Activated naive CD8-positive, alpha-beta T cell (primary cell): ENCODE data around the gene C2CD4D.

Experiments used
- H3K27ac Mint-ChIP-seq: one replicate; pipeline ENCODE4 v1.8.0; 2021; ENCODE audit warnings: mixed read lengths
- H3K27me3 Mint-ChIP-seq: one replicate; pipeline ENCODE4 v1.8.0; 2021; ENCODE audit warnings: mixed read lengths
- H3K36me3 Mint-ChIP-seq: one replicate; pipeline ENCODE4 v1.8.0; 2021; ENCODE audit warnings: mixed read lengths
- H3K4me1 Mint-ChIP-seq: one replicate; pipeline ENCODE4 v1.8.0; 2021; ENCODE audit warnings: low read depth, mixed read lengths
- H3K4me3 Mint-ChIP-seq: one replicate; pipeline ENCODE4 v1.8.0; 2021; ENCODE audit warnings: mild to moderate bottlenecking, mixed read lengths
- H3K9me3 Mint-ChIP-seq: one replicate; pipeline ENCODE4 v1.8.0; 2021; ENCODE audit warnings: low read depth, mixed read lengths

Gene C2CD4D

DNA sequence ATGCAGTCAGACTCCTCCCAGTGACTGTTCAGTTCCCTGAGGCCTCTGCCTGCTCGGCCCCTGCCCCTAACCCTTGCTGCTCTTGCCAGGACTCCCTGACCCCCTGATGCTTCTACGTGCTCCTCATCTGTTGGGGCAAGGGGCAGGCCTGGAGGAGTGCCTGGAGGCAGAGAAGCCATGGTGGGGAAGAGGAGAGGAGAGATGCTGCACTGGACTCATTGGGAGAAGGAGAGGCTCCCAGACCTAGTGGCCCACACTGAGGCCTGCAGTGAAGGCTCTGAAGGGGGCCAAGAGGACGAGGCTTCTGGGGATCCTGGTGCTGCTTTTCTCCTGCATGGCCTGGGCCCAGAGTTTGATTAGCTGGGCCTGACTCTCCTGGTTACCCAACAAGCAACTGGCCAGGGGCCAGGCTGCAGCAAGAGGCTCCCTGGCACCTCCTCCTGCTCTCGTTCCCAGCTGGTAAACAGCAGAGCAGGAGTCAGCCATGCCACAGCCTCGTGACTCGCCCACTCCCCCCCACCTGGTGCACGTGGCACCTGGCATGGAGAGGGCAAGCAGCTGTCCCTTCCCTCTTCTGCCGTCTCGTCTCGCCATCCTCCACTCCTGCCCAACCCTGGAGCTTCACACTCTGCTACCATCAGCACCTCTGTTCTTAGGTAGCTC is 7.2 kb downstream of the C2CD4D start:
- H3K27me3 Mint-ChIP-seq = no peaks in the 10 kb centered on the region
- peaks cover 78% of the 10 kb centered on the region for H3K4me1 Mint-ChIP-seq
- no peaks in the 10 kb centered on the region for H3K36me3 Mint-ChIP-seq
- H3K27ac Mint-ChIP-seq = no peak overlapping the region
- no peak overlapping the region for H3K4me3 Mint-ChIP-seq
- no peaks in the 10 kb centered on the region for H3K9me3 Mint-ChIP-seq

DNA sequence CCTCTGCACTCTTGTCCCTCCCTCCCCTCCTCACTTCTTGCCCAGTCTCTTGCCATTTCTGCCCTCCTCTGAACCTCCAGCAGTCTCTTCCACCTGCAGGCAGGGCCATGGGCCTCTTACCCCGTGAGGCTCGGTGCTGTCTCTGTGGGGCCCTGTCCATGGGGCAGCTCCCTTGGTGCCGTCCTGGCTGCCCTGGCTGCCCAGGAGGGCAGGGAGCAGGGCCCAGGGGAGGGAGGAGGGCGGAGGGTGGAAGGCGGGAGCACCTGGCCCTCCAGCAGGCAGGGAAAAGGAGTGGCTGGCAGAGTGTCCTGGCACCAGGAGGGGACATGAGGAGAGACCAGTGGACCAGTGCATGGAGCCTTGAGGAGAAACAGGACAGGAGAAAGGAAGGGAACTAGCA is 8.0 kb downstream of the C2CD4D start, which contains the start of gene RORC:
TSS of gene RORC (minus strand) at position 198 of the 400 bp plus-strand sequence. CDS start at position 160, 38 bp downstream.
- no peak within 1 kb of the TSS for H3K27ac Mint-ChIP-seq
- no peaks in the 10 kb centered on the region for H3K36me3 Mint-ChIP-seq
- H3K4me1 Mint-ChIP-seq = peaks cover 69% of the 10 kb centered on the region
- no peaks in the 10 kb centered on the region for H3K9me3 Mint-ChIP-seq
- no peak within 1 kb of the TSS for H3K4me3 Mint-ChIP-seq
- no peaks in the 10 kb centered on the region for H3K27me3 Mint-ChIP-seq

DNA sequence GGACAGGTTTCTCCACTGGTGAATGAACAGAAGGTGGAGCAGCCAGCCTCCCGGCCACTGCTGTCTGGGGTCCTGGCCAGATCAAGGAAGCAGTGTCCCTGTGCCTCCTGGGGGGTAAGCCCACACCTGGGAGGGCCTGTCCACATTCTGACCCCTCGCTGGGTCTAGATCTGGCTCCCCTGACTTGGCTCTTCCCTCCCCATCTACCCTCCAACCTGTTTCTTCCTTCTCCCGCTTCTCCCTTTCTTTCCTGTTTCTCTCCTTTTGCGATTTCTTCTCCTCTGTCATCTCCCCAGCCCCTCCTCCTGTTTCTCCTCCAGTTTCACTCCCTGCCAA is 8.4 kb downstream of the C2CD4D start:
- H3K9me3 Mint-ChIP-seq = no peaks in the 10 kb centered on the region
- no peaks in the 10 kb centered on the region for H3K36me3 Mint-ChIP-seq
- peaks cover 69% of the 10 kb centered on the region for H3K4me1 Mint-ChIP-seq
- H3K27ac Mint-ChIP-seq = no peak overlapping the region
- no peaks in the 10 kb centered on the region for H3K27me3 Mint-ChIP-seq
- no peak overlapping the region for H3K4me3 Mint-ChIP-seq

DNA sequence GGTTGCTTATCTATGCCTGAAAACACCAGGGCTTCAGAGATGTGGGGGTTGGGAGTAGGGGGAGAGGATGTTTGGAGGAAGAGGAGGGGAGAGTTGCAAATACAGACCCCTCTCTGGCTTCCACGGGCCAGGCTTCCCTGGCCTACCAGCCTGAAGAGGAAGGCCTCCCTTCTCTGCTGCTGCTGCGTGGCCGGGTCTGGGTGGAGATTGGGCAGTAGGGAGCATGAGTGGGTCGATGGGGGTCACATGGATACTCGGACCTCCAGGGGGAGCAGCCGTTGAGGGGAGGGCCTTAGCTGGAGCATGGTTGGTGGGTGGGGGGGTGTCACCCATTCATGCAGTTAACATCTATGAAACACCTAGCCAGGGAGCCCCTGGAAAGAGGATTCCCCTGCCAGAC is 9.6 kb downstream of the C2CD4D start:
- H3K4me3 Mint-ChIP-seq = no peak overlapping the region
- H3K36me3 Mint-ChIP-seq = no peaks in the 10 kb centered on the region
- no peaks in the 10 kb centered on the region for H3K9me3 Mint-ChIP-seq
- no peaks in the 10 kb centered on the region for H3K27me3 Mint-ChIP-seq
- peaks cover 73% of the 10 kb centered on the region for H3K4me1 Mint-ChIP-seq
- peak overlapping the region; percentile 22 for H3K27ac Mint-ChIP-seq

DNA sequence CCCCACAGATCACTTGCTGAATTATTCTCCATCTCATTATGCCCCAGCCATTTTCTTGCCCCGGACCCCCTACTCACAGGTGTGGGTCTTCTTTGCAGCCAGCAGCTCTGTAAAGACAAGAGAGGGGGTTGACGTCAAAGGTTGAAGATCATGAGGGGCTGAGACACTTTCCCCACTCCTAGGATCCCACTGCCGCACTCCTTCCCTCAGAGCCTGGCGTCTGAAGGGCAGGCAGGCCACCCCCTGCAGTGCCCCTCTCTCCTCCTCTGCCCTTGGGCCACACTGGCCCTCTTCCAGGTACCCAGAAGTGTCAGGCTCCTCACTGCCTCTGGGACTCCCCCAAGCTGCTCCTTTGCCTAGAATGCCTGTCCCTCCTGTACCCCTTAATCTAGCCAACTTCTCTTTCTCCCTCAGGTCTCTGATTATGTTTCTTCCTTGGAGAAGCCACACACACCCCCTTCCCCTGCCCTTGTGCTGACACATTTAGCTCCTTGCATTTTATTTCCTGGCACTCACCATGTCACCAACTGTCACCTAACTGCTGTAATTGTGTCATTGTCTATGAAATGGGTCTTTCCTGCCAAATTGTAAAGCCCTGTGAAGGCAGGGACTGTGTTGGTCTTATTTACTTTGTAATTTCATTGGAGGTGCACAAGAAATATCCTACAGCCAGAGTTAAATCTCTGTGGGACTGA is 10.1 kb downstream of the C2CD4D start:
- H3K27me3 Mint-ChIP-seq = no peaks in the 10 kb centered on the region
- H3K9me3 Mint-ChIP-seq = no peaks in the 10 kb centered on the region
- peaks cover 71% of the 10 kb centered on the region for H3K4me1 Mint-ChIP-seq
- H3K4me3 Mint-ChIP-seq = peak overlapping the region; percentile 52
- peak overlapping the region; percentile 46 for H3K27ac Mint-ChIP-seq
- no peaks in the 10 kb centered on the region for H3K36me3 Mint-ChIP-seq

DNA sequence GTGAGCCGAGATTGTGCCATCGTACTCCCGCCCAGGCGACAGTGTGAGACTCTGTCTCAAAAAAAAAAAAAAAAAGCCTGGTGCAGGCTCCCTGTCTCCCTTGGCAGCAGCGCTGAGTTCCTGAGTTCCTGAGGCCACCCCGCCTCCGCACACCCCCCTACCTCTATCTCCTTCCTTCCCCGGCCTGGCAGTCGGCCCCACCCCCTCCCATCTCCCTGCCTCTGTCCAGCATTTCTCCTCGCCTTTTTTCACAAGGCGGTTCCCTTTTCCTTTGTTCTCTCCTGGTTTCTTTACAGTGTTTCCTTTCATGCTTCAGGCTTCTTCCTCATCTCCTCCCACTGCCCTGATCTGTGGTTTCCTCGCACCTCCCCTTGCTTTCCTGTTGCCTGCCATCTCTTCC is 10.7 kb downstream of the C2CD4D start:
- H3K27me3 Mint-ChIP-seq = no peaks in the 10 kb centered on the region
- H3K4me1 Mint-ChIP-seq = peaks cover 66% of the 10 kb centered on the region
- no peaks in the 10 kb centered on the region for H3K36me3 Mint-ChIP-seq
- no peaks in the 10 kb centered on the region for H3K9me3 Mint-ChIP-seq
- no peak overlapping the region for H3K27ac Mint-ChIP-seq
- peak overlapping the region; percentile 52 for H3K4me3 Mint-ChIP-seq

DNA sequence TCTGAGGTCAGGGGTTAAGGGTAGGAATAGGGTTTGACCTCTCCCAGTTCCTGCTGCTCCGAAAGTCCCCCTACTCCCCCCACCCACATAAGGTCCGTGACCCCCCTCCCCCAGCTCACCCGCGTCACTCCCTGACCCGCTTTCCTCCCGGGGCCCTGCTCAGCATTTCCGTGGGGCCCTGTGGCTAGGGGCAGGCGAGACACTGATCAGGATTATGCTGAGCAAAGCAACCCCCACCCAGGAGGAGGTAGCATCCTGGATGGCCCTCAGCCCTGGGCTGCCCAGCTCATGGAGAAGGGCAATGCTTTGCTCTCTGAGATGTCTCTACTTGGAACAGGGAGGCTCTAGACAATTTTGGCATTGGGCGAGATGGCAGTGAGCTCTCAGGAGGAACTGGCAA is 11.8 kb downstream of the C2CD4D start:
- peak overlapping the region; percentile 53 for H3K4me3 Mint-ChIP-seq
- no peaks in the 10 kb centered on the region for H3K27me3 Mint-ChIP-seq
- H3K36me3 Mint-ChIP-seq = no peaks in the 10 kb centered on the region
- H3K9me3 Mint-ChIP-seq = no peaks in the 10 kb centered on the region
- H3K27ac Mint-ChIP-seq = no peak overlapping the region
- H3K4me1 Mint-ChIP-seq = peaks cover 57% of the 10 kb centered on the region

DNA sequence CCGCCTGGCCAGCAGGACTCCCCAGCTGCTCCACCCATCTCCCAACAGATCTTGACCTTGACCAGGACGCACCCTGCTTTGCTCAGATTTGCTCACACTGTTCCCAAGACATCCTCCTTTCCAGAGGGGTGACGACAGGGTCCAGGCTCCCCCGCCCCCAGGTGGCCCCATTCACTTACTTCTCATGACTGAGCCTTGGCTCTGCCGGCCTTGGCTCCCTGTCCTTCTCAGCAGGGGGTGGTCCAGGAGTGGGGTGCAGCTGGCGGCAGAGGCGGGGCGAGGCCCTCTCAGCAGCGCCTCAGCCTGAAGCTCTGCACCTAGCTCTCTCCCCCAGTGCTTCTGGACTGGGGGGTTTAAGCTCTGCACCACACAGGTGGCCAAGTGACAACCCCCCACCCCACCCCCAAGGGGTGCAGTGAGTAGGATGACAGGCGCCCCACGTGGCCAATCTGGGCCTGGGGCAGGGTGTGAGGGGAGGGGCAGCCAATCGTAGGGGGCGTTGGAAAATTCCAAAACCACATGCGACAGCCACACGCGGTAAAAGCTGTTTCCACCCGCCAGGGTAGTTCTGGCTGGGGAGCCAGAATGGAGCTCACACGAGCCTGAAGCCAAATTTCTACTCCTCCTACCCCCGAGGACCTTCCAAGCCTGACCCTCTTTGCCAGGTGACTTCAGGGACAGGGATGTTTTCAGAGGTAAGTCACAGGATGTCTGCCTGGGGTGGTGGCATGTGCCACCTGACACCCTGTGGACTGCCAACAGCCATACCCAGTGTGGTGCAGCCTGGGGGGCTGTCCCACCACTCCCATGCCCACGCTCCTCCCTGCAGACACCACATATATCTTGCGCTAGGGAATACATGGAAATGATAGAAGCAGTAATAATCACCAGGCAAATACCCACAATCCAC is 13.6 kb downstream of the C2CD4D start:
- H3K4me3 Mint-ChIP-seq = peak overlapping the region; percentile 22
- no peaks in the 10 kb centered on the region for H3K9me3 Mint-ChIP-seq
- no peaks in the 10 kb centered on the region for H3K36me3 Mint-ChIP-seq
- H3K27me3 Mint-ChIP-seq = no peaks in the 10 kb centered on the region
- peak overlapping the region; percentile 13 for H3K27ac Mint-ChIP-seq
- peaks cover 57% of the 10 kb centered on the region for H3K4me1 Mint-ChIP-seq

DNA sequence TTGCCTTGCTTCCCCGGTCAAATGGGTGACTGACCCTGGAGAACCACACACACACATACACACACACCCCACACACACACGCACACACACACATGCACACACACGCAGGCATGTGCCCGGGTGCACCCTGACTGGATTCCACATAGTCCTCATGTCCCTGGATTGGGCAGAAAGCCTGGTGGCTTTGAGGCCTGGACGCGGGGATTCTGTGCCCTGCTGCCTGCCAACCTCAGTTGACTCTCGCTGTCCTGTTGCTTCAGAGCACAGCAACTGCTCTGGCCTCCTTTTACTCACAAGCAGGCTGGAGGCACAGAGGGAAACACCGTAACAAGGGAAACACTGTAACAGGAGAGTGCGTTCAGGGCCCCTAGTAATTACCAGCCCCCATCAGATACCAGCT is 14.4 kb downstream of the C2CD4D start:
- Mint-ChIP-seq H3K4me3 (no peak overlapping the region), H3K27ac (no peak overlapping the region), H3K36me3 (no peaks in the 10 kb centered on the region), H3K4me1 (peaks cover 58% of the 10 kb centered on the region), H3K9me3 (no peaks in the 10 kb centered on the region), H3K27me3 (no peaks in the 10 kb centered on the region)

DNA sequence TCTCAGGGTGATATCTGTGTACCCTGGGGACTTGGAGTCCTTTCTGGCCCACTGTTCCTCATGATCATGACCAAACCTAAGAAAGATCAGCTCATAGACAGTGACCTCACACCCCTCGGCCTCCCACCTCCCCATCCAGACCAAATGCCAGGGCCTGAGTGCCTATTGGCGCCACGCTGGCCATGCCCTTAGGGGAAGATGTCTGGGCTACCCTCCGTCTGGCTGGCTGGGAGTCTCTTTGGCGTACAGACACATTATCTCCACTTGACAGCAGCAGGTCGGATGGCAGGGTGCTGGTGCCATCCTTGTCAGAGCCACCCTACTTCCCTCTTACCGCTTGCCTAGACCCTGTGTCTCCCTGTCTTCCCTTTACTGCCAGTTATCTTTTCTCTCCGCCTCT is 16.4 kb downstream of the C2CD4D start:
- no peak overlapping the region for H3K4me3 Mint-ChIP-seq
- no peak overlapping the region for H3K27ac Mint-ChIP-seq
- H3K27me3 Mint-ChIP-seq = no peaks in the 10 kb centered on the region
- peaks cover 42% of the 10 kb centered on the region for H3K4me1 Mint-ChIP-seq
- H3K36me3 Mint-ChIP-seq = no peaks in the 10 kb centered on the region
- H3K9me3 Mint-ChIP-seq = no peaks in the 10 kb centered on the region

DNA sequence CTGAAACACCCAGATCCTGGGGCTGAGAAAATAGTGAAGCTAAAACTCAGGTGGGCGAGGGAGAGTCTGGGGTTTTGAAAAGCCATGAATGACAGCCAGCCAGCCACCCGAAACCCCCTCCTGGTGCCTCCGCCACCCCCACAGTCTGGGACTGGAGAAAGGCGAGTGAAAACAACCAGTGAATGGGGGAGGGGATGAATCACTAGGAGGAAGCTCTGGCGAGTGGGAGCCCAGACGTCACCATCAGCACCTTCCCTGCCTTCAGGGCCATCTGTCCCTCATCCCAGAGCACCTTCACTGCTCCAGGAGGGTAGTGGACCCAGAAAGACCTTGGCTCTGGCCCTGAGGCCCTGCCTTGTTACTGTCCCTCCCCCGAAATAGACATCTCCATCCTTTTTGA is 17.2 kb downstream of the C2CD4D start:
- H3K27ac Mint-ChIP-seq = no peak overlapping the region
- peaks cover 36% of the 10 kb centered on the region for H3K4me1 Mint-ChIP-seq
- H3K4me3 Mint-ChIP-seq = no peak overlapping the region
- no peaks in the 10 kb centered on the region for H3K27me3 Mint-ChIP-seq
- H3K36me3 Mint-ChIP-seq = no peaks in the 10 kb centered on the region
- H3K9me3 Mint-ChIP-seq = no peaks in the 10 kb centered on the region

DNA sequence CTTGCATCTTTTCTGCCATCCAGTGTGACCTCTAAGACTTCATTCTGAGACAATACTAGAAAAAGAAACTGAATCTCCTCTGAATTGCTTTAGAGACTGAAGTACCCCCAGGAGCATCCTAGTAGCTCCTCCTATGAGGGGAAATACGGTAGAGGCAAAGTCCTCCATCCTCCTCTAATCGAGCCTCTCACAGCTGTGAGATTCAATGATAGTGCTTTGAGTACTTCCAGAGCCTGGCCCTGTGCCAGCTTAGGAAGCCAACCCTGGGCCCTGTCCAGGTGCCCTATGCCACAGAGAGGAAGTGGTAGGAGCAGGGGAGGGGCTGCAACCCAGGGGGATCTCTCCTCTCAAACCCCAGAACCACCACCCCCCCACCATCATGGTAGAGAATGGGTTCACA is 18.7 kb downstream of the C2CD4D start:
- H3K4me1 Mint-ChIP-seq = peaks cover 39% of the 10 kb centered on the region
- H3K36me3 Mint-ChIP-seq = no peaks in the 10 kb centered on the region
- H3K27me3 Mint-ChIP-seq = no peaks in the 10 kb centered on the region
- no peak overlapping the region for H3K27ac Mint-ChIP-seq
- H3K4me3 Mint-ChIP-seq = no peak overlapping the region
- H3K9me3 Mint-ChIP-seq = no peaks in the 10 kb centered on the region

DNA sequence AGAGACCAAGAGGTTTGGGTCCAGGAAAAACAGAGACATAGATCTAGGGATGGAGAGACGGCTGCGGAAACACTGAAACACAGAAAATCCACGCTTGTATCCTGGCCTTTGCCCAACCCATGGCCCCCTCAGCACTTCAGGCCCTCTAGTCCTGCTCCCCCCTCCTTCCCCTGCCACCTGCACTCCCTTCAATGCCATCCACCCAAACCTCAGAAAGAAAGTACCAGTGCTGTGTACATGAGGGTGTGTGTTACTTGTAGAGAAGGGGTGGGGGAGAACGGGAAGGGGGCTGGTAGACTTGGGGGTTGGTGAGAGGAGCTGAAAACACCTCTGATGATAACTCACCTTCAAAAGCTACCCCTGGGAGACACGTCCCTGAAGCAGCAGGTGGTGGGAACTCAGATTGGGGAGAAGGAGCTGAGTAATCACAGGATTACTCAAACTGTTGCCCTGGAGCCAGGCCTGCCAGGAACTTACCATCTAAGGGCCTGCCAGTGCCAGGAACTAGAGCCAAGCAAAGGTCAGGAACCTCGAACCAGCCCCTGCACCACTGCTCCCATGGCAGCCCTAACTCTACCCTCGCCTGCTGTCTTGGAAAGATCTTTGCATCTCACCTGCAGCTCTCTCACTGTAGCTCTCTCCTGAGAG is 19.5 kb downstream of the C2CD4D start:
- no peak overlapping the region for H3K27ac Mint-ChIP-seq

DNA sequence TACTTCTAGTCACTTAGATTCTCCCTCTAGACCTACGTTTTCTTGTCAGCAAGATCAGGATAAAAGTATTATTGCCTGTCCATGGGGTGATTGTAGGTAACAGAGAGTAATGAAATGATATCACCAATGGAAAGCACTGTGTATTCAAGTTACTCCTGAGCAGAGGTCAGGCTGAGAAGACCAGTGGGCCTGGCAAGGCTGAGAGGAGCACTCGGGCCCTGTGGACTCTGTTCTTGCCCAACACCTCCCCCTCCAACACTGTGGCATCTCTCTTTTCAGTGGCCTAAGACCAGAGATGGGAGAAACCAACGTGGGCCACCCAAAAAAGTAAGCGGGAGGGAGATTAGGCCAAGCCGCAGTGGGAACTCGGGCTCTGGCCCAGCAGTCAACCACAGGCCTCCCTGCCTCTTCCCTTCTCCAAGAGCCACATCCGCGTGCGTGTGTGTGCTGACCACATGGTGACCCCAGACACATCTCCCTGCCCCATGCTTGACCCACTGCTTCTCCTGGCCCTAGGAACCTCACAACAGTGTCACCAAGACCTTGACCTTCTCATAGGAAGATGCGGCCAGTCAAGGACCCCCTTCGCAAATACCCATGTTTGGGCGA is 20.3 kb downstream of the C2CD4D start:
- no peak overlapping the region for H3K27ac Mint-ChIP-seq
- H3K4me3 Mint-ChIP-seq = no peak overlapping the region
- no peaks in the 10 kb centered on the region for H3K27me3 Mint-ChIP-seq
- H3K36me3 Mint-ChIP-seq = no peaks in the 10 kb centered on the region
- peaks cover 45% of the 10 kb centered on the region for H3K4me1 Mint-ChIP-seq
- H3K9me3 Mint-ChIP-seq = no peaks in the 10 kb centered on the region

More for the DNA sequence above, 19.5 kb downstream of the C2CD4D start:
- H3K4me3 Mint-ChIP-seq = peak overlapping the region; percentile 10
- H3K27me3 Mint-ChIP-seq = no peaks in the 10 kb centered on the region
- no peaks in the 10 kb centered on the region for H3K9me3 Mint-ChIP-seq
- H3K36me3 Mint-ChIP-seq = no peaks in the 10 kb centered on the region
- H3K4me1 Mint-ChIP-seq = peaks cover 43% of the 10 kb centered on the region
